KBM-7 (cell line): Measurements from ENCODE around the gene FXYD1.

Experiments used
- DNase-seq: peaks from one replicate; pipeline ENCODE4 v3.0.0-alpha.2; 2015
- in situ Hi-C: fragments of 300-500 bp; cut with MboI; formaldehyde crosslinking; loops from 2 replicates; pipeline ENCODE4 v1.14.3; 2020; ENCODE audit warnings: low sequenced_read_pairs, low pct_unique_long_range_greater_than_20kb, mixed read lengths

FXYD1 gene

GRCh38 chr19:35155441-35155840 is 16.8 kb downstream of the FXYD1 start:
- in situ Hi-C loops = no loop called here
- no peak for DNase-seq

GRCh38 chr19:35155981-35156672 is 17.5 kb downstream of the FXYD1 start:
- DNase-seq = no peak
- in situ Hi-C loops = no loop called here

- no peak for DNase-seq
- in situ Hi-C loops = no loop called here
These were observed 18.0 kb downstream of the FXYD1 start for GRCh38 chr19:35156673-35157014.

- in situ Hi-C loops = no loop called here
- DNase-seq = no peak
These were observed 18.8 kb downstream of the FXYD1 start for GRCh38 chr19:35157431-35157830.

GRCh38 chr19:35159606-35160005 is 21.0 kb downstream of the FXYD1 start:
- DNase-seq = no peak
- in situ Hi-C loops = no loop called here

DNA sequence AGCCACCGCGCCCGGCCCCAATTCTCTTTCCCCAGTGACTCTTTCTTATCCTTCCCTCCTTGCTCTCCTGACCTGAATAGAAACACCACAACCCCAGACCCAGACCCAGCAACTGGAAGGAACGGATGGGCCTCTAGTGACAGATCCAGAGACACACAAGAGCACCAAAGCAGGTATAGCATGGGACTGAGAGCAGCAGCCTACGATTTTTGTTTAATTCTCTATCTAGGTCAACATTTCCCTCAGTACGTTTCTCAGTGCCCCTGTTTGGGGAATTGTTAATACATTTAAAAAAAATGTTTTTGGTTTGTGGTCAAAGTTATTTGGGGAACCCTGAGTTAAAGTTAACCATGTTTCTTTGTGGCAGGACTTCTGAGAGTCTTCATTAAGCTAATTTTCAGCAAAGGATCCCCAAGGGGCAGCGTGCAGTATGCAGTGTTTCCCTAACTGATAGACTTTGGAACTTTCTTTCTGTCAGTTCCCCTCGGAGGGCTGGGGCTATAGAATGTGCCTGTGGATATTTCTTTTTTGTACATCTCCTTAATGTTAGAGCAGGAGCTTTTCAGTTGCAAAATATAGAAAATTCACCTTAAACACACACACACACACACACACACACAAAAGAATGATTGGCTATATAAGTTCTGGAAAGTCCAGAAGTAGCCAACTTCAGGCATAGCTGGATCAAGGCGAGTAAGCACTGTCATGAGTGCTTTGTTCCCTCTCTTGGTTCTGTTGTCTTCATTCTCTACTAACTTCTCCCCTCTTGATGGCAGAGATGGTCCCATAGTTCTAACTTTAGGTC is 22.2 kb downstream of the FXYD1 start:
- in situ Hi-C loops = no loop called here
- no peak for DNase-seq

GRCh38 chr19:35161434-35161743 is 22.8 kb downstream of the FXYD1 start:
- in situ Hi-C loops = no loop called here
- no peak for DNase-seq

DNA sequence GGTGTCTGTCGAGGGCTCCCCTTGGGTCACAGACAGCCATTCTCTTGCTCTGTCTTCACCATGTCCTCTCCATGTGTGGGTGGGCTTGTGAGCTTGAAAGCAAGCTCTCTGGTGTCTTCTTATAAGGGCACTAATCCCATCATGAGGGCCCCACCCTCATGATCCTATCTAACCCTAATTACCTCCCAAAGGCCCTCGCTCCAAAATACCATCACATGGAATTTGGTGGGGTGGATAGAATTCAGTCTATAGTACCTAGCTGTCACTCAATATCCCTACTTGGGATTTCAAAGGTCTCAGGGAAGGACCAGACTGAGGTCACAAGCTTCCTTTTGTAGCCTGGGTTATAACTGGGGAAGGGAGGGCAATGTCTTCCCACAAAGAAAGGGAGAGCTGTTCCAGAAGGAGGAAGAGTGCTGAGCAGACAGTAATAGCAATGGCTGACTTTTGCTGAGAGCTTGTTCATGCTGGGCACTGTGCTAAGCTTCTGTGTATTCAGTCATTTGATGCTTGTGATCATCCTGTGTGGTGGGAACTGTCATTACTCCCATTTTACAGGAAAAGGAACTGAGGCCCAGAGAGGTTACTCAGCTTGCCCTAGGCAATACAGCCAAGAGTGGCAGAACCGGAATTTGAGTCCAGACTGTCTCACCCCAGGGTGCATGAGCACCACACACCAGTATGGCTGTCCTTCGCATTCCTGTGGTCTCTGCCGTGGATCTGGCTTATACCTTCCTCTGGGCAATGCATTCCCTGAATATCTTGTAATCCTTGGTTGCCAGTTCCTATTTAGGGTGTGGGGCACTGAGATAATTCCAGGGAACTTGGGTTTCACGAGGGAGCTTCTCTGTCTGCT is 24.1 kb downstream of the FXYD1 start:
- in situ Hi-C loops = no loop called here
- no peak for DNase-seq

DNA sequence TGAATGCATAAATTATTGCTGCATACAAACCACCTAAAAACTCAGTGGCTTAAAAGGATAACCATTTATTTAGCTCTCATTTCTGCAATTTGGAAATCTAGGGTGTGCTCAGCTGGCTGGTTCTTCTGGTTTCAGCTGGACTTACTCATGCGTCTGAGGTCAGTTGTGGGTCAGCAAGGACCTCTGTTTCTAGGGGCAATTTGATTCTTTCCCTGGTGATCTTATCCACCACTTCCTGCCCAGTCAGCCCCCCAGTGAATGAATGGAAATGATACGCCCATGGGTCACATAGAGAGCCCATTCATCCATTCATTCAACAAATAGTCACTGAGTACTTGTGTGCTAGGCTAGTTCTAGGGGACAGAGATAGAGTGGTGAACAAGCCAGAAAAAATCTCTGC is 25.8 kb downstream of the FXYD1 start:
- in situ Hi-C loops = no loop called here
- DNase-seq = no peak

GRCh38 chr19:35165200-35166058 is 26.8 kb downstream of the FXYD1 start:
- in situ Hi-C loops = no loop called here
- DNase-seq = no peak

DNA sequence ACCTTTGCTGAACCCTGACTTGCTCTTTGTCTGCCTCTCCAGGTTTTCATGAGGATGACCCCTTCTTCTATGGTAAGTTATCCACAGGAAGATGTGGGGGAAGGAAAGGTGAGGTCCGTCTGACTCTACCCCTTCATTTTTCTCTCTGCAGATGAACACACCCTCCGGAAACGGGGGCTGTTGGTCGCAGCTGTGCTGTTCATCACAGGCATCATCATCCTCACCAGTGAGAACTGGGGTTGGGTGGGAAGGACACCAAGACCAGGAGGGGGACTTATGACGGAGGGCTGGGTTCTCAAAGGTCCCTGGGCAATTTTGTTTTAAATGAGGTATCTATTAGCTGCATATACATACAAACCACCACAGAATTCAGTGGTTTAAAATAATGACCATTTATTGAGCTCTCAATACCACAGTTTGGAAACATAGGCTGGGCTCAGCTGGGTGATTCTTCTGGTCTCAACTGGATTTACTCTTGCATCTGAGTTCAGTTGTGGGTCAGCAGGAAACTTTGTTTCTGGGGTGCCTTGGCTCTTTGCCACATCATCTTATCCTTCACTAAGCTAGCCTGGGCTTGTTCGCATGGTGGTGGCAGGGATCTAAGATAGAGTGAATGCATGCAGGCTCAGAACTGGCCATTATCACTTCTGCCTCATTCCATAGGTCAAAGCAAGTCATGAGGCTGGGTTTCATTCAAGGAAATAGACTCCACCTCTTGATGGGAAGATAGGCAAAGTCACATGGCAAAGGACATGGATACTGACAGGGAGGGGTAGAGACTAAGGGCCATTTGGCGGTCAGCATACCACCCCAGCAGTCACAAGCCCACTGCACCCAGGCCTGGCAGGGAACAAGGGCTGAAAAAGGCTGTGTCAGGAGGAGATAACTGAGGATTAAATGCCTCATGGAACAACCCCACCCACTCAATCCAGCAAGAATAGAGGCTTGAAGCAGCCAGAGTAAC is 27.8 kb downstream of the FXYD1 start:
- in situ Hi-C loops = no loop called here

DNA sequence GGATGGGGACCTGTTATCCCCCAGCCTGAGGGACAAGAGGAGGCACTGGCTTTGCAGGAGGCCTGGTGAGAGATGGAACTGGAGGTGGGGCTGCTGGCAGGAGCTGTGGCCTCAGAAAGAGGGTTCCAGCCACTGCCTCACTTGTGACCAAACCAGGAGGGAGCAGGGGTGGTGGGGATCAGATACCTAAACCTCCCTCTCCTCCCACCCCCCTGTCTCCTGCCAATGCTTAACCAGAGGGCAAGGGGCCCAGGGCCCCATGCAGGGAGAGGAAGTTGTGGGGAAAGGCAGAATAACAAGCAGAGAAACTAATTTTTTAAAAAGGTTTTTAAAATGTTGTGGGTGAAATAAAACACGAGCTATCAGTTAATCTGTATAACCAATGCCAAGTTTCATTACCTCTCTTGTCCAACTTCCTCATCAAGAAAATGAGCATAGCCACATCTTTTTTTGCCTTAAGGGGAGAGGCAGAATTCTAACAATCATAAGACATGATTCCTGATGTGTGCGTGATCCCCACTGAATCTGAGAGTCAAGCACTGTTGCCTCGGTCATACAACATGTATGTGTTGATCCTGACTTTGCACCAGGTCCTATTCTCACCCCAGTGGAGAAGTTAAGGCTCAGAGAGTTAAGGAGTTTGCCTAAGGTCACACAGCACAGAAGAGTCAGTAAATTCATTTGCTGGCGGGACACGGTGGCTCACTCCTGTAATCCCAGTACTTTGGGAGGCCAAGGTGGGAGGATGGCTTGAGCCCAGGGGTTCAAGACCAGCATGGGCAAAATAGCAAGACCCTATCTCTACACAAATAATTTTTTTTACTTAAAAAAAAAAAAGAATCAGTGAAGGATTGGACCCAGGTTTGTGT is 28.9 kb downstream of the FXYD1 start:
- in situ Hi-C loops = no loop called here
- DNase-seq = peak; percentile 89

More for the DNA sequence above, 27.8 kb downstream of the FXYD1 start:
- no peak for DNase-seq

GRCh38 chr19:35168196-35168595 is 29.6 kb downstream of the FXYD1 start:
- no peak for DNase-seq
- in situ Hi-C loops = no loop called here

DNA sequence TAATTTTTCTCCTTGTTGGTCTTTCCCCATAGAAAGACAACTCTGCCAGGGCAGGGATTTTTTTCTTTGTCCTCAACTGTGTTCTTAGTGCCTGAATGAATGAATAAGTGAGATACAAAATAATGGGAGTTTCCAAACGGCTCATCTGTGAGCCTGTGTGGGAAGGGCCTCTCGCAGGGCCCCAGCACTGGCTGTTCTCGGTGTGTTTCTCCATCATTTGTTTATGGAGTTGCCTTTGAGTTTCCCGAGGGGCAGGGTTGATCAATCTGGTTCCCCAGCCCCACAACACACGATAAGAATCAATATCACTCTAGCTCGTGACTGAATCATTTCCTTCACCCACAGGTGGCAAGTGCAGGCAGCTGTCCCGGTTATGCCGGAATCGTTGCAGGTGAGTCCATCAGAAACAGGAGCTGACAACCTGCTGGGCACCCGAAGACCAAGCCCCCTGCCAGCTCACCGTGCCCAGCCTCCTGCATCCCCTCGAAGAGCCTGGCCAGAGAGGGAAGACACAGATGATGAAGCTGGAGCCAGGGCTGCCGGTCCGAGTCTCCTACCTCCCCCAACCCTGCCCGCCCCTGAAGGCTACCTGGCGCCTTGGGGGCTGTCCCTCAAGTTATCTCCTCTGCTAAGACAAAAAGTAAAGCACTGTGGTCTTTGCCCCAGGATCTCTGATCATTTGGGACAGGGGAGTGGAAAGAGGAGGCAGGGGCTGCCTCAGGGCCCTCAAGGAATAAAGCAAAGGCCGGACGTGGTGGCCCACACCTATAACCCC is 30.8 kb downstream of the FXYD1 start:
- in situ Hi-C loops = no loop called here

DNA sequence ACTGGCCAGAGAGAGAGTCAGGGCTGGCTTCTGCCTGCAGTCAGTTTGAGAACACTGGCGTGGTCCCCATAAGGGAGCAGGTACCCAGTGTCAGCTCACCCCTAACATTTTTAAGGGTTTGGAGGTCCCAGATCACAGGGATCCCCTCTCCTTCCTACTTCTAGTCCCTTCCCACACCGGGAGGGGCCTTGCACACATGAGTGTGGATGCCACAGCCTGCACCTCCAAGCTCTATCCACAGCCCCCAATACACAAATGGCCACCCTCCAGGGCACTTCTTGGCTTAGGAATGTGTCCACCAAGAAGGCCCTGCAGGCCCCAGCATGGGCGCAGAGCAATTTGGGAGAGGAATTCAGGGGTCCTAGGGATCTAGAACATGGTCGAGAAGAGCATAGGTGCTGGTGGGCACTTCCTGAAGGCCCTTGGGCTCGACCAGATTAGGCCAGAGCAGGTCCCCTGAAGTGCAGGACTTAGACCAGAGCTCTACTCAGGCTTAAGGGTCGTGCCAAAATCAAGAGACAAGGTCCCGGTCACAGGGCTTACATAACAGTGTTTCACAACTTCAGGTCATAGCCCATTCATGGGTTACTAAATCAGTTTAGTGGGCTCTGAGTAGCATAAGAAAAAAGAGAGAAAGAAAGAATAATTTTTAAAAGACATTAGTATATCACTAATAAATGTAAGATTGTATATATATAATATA is 31.9 kb downstream of the FXYD1 start:
- in situ Hi-C loops = no loop called here
- DNase-seq = no peak

More for the DNA sequence above, 30.8 kb downstream of the FXYD1 start:
- DNase-seq = no peak

- in situ Hi-C loops = no loop called here
These were observed 33.1 kb downstream of the FXYD1 start for GRCh38 chr19:35171730-35172129.

More at GRCh38 chr19:35171730-35172129, 33.1 kb downstream of the FXYD1 start:
- DNase-seq = no peak
